Measurements from ENCODE around the gene OASL.

GRCh38 chr12:121085506-121086353, 46.7 kb upstream of the OASL start:
- TF ChIP-seq DPF2 (IDR thresholded peaks at IDR 0.05) (no peak), CREM (IDR thresholded peaks at IDR 0.05; ENCODE audit: low read depth) (no peak), FOXM1 (IDR thresholded peaks at IDR 0.05; ENCODE audit: low read depth, low read length) (no peak), CTCF (IDR thresholded peaks at IDR 0.05 in 2 of 3, conservative IDR thresholded peaks at IDR 0.05 in 1 of 3; ENCODE audit: control insufficient read depth in 2 of 3, extremely low read depth in 1 of 3, insufficient read depth in 1 of 3, low read depth in 3 of 3, low read length in 3 of 3) (no peak), BCL3 (IDR thresholded peaks at IDR 0.05; ENCODE audit: borderline replicate concordance, insufficient read depth, low read depth, low read length, poor library complexity, severe bottlenecking) (no peak), NKRF (conservative IDR thresholded peaks at IDR 0.05) (no peak), REST (IDR thresholded peaks at IDR 0.05; ENCODE audit: low read depth, low read length) (no peak), POLR2AphosphoS2 (IDR thresholded peaks at IDR 0.05; ENCODE audit: low read depth, low read length) (no peak), ATF3 (IDR thresholded peaks at IDR 0.05; ENCODE audit: borderline replicate concordance, extremely low read depth, low read depth, low read length) (no peak), CBX3 (IDR thresholded peaks at IDR 0.05; ENCODE audit: borderline replicate concordance, low read depth) (no peak), POLR2AphosphoS5 (IDR thresholded peaks at IDR 0.05; ENCODE audit: low read length) (no peak), TAF1 (IDR thresholded peaks at IDR 0.05; ENCODE audit: borderline replicate concordance, low read depth, low read length) (no peak), HDGF (IDR thresholded peaks at IDR 0.05) (no peak)

Data from GM12878 (cell line).